ENCODE data around the gene SF3A2.

The SF3A2 gene

GRCh38 chr19:2225415-2226050 is 11.1 kb upstream of the SF3A2 start:
- Histone ChIP-seq H4K20me1 (ENCODE audit: insufficient read depth, low read length) (peaks cover 32% of the 10 kb centered on the region), H3K36me3 (ENCODE audit: insufficient read depth, low read length) (peaks cover 94% of the 10 kb centered on the region), H3K4me3 (ENCODE audit: low read depth in 1 of 2, low read length in 2 of 2) (no peak overlapping the region), H3K9me3 (ENCODE audit: insufficient read depth, low read length, severe bottlenecking) (no peaks in the 10 kb centered on the region), H3K27me3 (ENCODE audit: insufficient read depth, low read length, poor library complexity) (no peaks in the 10 kb centered on the region), H3K4me1 (ENCODE audit: insufficient read depth, low read length) (no peaks in the 10 kb centered on the region), H3K27ac (ENCODE audit: low read length) (no peak overlapping the region), H3K4me2 (ENCODE audit: insufficient read depth, low read length) (no peak overlapping the region), H2AFZ (ENCODE audit: low read depth, low read length) (no peak overlapping the region), H3K9ac (ENCODE audit: low read depth, low read length) (no peak overlapping the region), H3K79me2 (ENCODE audit: insufficient read depth, low read length) (peaks cover 13% of the 10 kb centered on the region)
- DNase-seq: no peak
- TF ChIP-seq EZH2 (IDR thresholded peaks at IDR 0.05; ENCODE audit: borderline replicate concordance, low read depth, low read length, severe bottlenecking) (no peak), CTCF (IDR thresholded peaks at IDR 0.05; ENCODE audit: borderline replicate concordance, extremely low read depth, low read length, poor library complexity, severe bottlenecking) (no peak)
- ATAC-seq (ENCODE audit: insufficient read depth, low read depth): no peak

- H3K79me2 ChIP-seq (ENCODE audit: insufficient read depth, low read length): peaks cover 17% of the 10 kb centered on the region
- H3K36me3 ChIP-seq (ENCODE audit: insufficient read depth, low read length): peaks cover 93% of the 10 kb centered on the region
- no peak overlapping the region for H3K9ac ChIP-seq (ENCODE audit: low read depth, low read length)
Measured at GRCh38 chr19:2226051-2226839, 10.4 kb upstream of the SF3A2 start.

GRCh38 chr19:2226840-2227360 is 9.7 kb upstream of the SF3A2 start:
- no peak overlapping the region for H3K27ac ChIP-seq (ENCODE audit: low read length)
- no peak overlapping the region for H3K9ac ChIP-seq (ENCODE audit: low read depth, low read length)

More at GRCh38 chr19:2226051-2226839, 10.4 kb upstream of the SF3A2 start:
- no peak for TF ChIP-seq CTCF (IDR thresholded peaks at IDR 0.05; ENCODE audit: borderline replicate concordance, extremely low read depth, low read length, poor library complexity, severe bottlenecking)
- TF ChIP-seq EZH2 (IDR thresholded peaks at IDR 0.05; ENCODE audit: borderline replicate concordance, low read depth, low read length, severe bottlenecking): no peak
- H2AFZ ChIP-seq (ENCODE audit: low read depth, low read length): no peak overlapping the region
- no peak overlapping the region for H3K27ac ChIP-seq (ENCODE audit: low read length)
- H3K4me3 ChIP-seq (ENCODE audit: low read depth in 1 of 2, low read length in 2 of 2): no peak overlapping the region
- ATAC-seq (ENCODE audit: insufficient read depth, low read depth) (no peak), DNase-seq (no peak)
- no peaks in the 10 kb centered on the region for H3K4me1 ChIP-seq (ENCODE audit: insufficient read depth, low read length)
- no peak overlapping the region for H3K4me2 ChIP-seq (ENCODE audit: insufficient read depth, low read length)
- H3K9me3 ChIP-seq (ENCODE audit: insufficient read depth, low read length, severe bottlenecking): no peaks in the 10 kb centered on the region
- H3K27me3 ChIP-seq (ENCODE audit: insufficient read depth, low read length, poor library complexity): no peaks in the 10 kb centered on the region
- H4K20me1 ChIP-seq (ENCODE audit: insufficient read depth, low read length): peaks cover 39% of the 10 kb centered on the region

More at GRCh38 chr19:2226840-2227360, 9.7 kb upstream of the SF3A2 start:
- Histone ChIP-seq H3K4me2 (ENCODE audit: insufficient read depth, low read length) (no peak overlapping the region), H3K4me1 (ENCODE audit: insufficient read depth, low read length) (no peaks in the 10 kb centered on the region), H3K79me2 (ENCODE audit: insufficient read depth, low read length) (peaks cover 22% of the 10 kb centered on the region), H3K4me3 (ENCODE audit: low read depth in 1 of 2, low read length in 2 of 2) (no peak overlapping the region), H2AFZ (ENCODE audit: low read depth, low read length) (no peak overlapping the region), H3K27me3 (ENCODE audit: insufficient read depth, low read length, poor library complexity) (no peaks in the 10 kb centered on the region), H3K36me3 (ENCODE audit: insufficient read depth, low read length) (peaks cover 93% of the 10 kb centered on the region), H3K9me3 (ENCODE audit: insufficient read depth, low read length, severe bottlenecking) (no peaks in the 10 kb centered on the region), H4K20me1 (ENCODE audit: insufficient read depth, low read length) (peaks cover 41% of the 10 kb centered on the region)
- no peak for TF ChIP-seq EZH2 (IDR thresholded peaks at IDR 0.05; ENCODE audit: borderline replicate concordance, low read depth, low read length, severe bottlenecking)
- no peak for TF ChIP-seq CTCF (IDR thresholded peaks at IDR 0.05; ENCODE audit: borderline replicate concordance, extremely low read depth, low read length, poor library complexity, severe bottlenecking)
- no peak for ATAC-seq (ENCODE audit: insufficient read depth, low read depth)
- DNase-seq: no peak

All from DND-41 (cell line).